Dedifferentiated amniotic fluid mesenchymal stem cell (primary cell): ENCODE data around the gene C10orf90.
"Not testable (repeated sequence)": the region's sequence is repeated elsewhere in the genome, so short reads cannot be mapped to it uniquely, and the experiment has no call there.

ENCODE experiments used
- DNase-seq: peaks from one replicate; pipeline ENCODE4 v3.0.0-alpha.2; 2016; ENCODE audit errors: extremely low spot score

Gene C10orf90

DNA sequence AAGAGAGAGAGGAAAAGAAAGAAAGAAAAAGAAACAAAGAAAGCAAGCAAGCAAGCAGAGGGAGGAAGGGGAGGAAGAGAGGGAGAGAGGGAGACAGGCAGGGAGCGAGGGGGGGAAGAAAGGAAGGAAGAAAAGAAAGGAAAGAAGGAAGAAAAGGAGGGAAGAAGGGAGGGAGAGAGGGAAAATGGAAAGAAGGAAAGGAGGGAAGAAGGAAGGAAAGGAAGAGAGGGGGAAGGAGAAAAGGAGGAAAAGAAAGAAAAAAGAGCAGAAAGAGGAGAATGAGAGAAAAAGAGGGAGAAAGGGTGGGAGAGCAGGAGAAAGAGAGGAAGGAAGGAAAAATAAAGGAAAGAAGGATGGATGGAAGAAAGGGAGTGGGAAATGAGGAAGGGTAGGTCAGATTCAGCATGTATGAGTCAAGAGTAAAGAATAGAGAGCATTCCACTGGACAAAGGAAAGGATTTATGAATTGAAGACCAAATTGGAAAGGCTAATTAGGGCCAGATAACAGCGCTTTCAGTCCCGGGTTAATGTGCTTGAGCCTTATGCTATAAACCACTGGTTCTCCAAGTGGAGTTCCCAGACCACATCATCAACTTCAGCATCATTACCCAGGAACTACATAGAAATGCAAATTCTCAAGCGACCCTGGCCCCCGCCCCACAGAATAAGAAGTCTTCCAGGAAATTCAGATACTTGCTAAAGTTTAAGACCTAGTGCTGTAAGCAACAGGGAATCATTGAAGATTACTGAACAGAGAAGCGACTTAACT, 85.1 kb downstream of the C10orf90 start:
- no peak for DNase-seq

DNA sequence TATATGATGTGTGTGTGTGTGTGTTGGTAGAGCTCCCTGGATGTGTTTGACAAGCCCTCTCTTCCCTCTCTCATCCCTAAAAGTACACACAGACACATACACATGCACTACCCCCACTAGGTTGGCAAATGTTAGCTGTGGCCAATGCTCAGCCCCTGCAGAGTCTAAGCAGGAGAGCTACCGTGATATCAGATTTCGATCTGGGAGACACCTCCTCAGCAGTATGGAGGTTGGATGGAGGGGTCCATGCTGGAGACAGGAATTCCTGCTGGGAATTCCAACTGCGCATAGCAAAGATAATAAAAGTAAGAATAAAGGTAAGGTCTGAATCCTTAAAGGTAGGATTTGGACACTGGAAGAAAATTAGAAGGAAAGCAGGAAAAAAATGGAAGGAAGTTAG, 85.7 kb downstream of the C10orf90 start:
- DNase-seq: no peak

DNA sequence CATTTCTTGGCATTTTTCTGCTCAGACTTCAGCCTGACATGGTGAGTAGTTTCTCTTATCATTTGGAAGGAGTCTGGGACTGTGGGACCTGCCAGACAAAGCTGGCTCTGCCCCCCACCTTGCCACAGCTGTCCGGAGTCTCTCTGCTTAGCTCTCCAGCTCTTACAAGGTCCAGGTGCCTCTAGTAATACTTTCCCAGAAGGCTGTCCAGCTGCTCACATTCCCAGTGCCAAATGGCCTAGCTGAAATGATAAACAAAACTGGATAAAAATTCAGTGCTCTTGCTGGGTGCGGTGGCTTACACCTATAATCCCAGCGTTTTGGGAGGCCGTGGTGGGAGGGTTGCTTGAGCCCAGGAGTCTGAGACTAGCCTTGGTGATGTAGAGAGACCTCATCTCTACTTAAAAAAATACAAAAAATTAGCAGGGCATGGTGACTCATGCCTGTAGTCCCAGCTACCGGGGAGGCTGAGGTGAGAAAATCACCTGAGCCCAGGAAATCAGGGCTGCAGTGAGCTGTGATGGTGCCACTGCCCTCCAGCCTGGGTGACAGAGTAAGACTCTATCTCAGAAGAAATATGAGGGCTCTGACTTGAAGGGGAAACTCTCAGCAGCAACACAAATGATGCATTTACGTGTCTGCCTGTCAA, 86.8 kb downstream of the C10orf90 start:
- DNase-seq: no peak

DNA sequence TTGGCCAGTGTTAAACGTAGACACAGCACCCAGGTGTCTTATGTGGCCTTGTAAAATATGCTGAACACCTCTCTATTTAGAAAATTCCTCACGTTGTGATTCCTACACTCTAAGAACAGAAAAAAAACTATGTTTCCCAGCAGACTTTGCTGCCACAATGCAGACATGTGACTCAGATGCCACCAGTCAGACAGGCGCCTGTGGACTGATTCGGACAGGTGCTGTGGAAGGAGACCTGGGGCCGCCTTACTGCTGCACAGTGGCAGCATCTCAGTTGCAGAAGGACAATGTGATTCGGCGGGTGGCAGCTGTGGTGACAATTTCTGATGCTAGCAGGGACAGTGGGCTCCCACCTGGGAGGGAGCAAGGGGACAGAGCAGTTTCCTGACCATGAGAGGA, 88.8 kb downstream of the C10orf90 start:
- no peak for DNase-seq

DNA sequence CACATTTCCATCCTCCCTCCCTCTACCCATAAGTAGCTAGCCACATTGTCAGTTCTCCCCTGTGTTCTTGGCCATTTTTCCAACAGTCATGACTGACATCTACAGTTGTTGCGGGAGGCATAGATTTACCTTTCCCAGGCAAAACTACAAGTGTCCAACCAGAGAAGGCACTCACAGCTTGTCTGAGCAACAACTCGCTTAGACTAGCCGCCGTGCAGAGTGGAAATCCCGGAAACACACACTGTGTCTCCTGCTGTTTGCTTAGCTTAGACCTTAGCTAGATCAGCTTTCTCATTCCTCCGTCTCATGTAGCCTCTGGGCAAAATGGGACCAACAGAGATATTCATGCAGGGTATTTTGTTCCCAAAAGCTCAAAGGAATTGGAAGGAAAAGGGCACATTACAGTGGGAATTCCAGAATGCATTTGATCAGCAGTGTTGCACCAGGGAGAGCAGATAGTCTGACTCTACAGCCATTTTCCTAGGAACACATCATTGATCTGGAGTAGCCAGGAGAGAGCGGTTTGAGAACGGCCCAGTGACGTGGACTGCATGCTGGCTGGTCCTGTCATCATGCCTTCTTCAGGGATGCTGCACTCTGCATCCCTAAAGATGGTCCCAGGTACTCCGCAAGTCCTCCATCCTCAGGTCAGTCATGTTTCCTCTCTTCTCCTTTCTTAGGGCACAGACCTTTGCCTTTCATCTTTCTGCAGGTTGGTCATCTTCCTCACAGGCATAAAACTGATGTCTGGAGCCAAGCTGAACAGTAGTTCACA, 89.4 kb downstream of the C10orf90 start:
- no peak for DNase-seq

DNA sequence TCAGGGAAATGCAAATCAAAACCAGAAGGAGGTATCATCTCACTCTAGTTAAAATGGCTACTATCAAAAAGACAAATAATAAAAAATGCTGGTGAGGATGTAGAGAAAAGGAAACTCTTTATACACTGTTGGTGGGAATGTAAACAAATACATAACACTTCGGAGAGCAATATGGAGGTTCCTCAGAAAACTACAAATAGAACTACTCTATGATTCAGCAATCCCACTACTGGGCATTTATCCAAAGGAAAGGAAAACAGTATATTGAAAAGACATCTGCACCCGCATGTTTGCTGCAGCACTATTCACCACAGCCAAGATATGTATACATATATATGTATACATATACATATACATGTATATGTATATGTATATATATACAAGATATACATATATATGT, 94.2 kb downstream of the C10orf90 start:
- DNase-seq: no peak

DNA sequence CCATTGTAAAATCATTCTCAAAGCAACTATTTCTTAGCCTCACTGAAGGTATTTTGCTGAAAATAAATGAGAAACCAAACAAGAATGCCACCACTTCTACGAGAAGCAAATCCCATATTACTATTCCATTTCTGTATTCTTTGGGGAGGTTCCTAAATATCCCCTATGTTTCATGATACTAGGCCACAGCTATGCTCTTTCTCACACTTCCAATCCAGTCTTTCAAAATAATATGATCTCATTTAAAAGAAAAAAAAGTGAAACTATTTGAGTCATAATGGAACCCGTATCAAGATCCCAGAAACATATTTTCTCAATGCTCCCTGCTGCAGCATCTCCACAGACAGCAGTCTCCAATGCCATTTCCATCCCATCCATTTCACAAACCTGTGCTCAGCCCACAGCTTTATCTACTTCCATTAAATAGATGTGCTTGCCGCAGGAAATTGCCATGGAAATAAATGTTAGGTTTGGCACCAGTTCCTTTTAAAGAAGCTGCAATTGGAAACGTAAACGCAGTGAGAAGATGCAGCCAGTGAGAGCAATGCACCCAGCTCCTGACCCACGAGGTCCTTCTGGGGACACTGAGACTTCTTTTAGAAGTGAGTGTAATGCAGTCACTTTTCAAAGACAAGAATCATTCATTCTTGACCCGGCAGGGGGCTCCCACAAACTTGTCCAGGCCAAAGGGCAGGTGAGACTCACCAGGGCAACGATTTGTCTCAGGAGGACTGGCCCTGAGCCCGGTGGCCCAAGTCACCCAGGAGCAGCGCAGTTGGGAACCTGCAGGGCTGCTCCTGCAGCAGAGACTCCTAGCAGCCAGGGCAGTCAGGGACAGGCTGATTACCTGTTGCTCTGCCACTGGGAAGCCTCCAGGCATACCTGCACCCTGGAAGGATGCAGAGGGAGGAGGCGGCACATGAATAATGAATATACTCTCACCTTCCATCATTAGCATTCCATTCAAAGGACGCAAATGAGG, 99.6 kb downstream of the C10orf90 start:
- no peak for DNase-seq

DNA sequence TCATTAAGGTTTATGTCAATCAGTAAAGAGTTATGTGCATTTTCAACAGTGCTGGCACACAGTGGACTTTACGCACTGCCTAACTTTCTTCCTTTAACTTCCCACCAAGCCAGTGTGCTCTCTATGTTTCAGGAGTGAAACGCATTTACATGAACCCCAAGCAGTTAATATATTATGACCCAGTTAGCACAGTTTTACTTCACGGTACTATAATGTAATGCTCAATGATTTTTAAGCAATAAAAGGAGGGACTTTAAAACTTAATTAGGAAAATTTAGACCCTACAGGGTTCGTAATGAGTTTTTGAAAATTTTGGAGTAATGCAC, 100.3 kb downstream of the C10orf90 start:
- DNase-seq: no peak

DNA sequence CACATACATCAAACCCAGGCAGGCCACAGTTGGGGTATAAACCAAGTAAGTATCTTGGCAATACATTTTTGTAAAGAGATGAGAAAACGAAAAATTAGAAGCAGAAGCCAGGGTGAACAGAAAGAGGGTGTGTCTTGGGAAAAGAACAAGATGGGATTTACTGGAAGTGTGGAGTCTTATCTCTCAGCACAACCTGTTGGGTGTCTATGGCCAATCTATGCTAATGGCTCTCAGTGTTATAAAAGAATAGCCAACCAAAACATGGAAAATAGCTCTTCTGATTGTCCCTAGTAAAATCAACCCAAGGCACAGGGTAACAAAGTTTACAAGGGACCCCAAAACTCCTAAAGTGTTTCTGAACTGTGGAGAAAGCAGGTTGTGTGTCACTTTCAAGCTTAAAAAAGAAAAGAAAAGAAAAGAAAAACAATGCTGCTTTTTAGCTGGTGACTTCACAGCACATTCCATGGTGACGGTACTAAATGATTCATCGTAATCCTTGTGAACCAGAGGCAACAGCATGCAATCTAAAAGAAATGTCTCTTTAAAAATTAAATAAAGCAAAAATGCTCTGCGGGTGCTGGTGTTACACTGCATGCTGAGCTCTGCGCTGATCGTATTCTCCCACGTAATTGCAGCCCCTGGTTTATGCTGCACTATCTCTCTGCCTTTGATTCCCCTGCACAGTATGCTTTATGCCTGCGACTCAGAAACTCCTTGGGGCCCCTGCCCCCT, 100.8 kb downstream of the C10orf90 start:
- peak; percentile 93 for DNase-seq

DNA sequence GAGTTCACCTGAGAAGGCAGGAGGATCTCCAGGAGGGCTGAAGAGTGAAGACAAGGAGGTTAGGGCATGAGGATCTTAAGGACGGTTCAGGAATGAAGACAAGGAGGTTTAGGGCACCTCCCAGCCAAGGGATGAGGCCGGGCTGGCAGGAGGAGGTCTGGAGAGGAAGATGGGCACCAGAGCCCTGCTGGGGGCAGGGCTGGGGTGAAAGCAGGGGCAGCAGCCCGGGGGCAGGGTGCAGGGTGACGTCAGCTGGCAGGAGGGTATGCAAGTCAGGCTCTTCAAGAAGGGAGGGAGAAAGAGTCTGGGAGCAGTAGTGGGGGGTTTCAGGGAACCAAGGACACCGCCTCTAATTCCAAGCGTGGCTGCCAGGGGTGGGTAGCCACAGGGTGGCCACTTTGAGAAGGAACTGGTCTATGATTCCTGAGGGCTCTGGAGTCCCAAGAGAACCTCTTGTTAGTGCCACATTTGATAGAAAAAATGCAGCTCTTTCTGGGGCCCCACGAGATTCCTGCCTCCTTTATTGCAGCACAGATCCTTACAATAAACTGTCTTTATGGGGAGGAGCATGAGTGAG, 101.6 kb downstream of the C10orf90 start:
- no peak for DNase-seq

DNA sequence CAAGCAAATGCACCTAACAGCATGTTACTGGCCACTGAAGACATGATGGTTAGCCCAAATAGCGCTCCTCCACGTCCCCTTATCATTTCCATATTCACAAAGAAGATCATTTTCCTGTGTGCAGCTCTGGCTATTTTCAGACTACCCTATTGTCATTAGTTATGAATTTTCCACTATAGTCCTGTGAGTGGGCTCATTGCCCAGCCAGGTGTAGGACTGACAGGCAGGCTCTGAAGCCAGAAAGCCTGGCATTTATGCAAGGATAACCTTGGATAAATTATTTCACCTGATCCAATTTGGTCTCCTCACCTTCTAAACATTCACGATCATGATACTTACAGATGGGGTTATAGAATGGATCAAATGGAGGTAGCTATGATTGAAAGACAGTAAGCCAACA, 104.6 kb downstream of the C10orf90 start:
- DNase-seq: no peak

DNA sequence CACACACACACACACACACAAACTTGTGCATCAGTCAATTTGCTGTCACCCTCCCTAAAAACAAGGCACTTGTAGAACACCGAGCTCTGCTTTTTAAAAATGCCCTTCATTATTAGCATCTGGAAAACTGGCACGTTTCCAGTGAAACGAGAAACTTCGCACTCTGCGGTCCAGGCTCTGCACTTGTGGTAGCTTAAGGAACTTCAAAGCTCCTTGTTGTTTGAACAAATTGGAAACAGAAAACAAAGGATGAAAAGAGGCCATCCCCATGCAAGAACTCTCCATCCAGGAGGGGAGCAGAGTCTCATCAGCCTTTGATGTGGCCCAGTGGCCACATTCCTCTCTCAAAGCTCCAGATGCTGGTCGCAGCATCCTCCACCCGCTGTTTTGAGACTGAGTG, 105.1 kb downstream of the C10orf90 start:
- DNase-seq: no peak

DNA sequence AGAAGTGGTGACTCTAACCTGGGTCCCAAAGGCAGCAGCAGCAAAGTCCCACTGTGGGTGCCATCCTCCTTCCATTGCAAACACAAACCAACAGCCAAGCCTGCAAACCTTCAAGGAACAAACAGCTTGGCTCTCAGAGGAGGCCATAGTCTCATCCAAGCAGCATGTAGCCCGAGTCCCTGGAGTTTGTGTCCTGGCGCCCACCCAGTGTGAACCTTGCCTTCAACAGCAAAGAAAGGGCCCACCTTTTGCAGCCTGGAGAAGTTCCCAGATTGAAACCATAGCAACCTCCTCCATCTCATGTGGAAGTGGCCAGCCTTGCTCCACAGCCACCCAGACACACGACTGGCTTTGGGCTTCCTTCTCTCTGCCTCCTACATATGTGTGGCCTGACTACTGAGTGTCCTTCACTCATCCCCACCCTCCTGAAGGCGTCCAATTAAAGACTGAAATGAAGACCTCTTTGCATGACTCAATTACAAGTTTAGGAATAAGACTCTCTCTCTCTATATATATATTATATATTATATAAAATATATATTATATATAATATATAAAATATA, 106.1 kb downstream of the C10orf90 start:
- DNase-seq: no peak

DNA sequence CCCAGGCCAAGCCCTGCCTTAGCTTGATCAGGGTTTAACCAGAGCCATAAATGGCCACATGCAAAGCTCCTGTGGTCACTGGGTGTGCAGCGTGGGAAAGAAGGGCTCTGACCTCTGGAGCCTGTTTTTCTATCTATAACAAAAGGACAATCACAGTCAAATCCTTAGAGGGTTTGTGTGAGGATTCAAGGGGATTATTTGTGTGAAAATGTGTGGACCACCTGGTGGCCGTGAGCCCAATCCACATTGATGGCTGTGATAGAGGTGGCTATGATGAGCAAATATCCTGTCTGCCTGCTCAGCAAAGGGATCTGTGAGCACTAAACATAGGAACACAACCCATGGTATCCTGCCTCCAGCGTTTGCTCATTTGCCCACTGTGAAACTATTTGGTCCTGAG, 107.1 kb downstream of the C10orf90 start:
- no peak for DNase-seq

DNA sequence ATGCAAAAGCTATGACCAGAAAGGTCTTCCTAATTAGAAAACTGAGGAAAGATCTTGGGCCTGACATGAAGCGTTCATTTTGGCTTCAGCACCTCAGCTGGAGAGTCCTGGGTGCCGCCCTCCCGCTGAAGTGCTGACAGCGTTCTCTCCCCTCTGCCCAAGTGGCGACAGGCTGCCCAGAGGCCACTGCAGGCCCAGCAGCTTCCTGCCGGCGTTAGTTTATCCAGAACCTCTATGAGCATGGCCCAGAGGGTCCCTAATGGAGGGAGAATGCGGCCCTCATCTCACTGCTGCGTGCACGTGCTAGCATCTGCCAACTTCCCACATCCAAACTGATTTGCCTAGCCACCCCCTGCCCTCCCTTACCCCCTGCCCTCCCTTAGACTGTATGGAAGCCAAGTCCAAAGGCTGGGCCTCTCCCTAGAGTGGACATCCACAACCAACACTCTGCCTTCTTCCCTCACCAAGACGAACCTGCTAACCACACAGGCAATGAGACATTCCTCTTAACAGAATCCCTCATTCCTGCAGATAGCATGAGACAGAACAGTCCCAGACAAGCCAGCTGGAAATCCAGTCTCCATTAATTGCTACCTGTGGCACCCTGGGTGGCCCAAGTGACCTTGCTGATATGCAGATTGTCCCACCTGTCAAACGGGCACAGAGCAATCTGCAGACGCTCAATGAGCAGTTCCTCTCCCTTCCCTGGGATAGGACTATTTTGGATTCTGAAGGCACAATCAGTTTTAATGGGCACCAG, 108.4 kb downstream of the C10orf90 start:
- no peak for DNase-seq

DNA sequence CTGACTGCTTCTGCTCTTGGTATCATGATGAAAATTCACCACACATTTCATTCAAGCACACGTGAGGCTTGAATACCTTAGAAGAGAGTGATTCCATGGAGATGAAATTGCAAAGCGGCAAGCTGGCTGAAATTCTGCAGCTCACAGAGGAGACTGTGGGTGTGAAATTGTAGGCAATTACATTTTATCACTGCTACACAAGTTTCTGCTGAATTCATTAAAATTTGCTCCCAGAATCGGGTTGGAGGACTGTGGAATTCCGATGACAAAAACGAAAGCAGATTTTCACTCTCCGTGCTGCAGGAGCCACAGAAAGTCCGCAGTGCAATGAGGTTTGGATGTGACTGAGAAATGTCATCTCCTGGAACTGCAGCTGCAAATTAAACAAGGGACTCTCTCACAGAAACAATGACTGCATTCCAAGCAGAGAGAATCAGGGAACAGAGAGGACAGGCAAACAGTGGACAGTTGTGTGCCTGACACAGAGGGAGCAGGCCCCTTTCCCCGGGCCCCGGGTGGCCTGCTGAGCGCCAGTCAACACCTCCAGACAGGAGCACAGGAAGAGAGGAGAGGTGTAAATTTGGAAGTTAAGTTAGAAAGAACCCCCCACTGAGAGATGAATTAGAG, 109.1 kb downstream of the C10orf90 start:
- no peak for DNase-seq

DNA sequence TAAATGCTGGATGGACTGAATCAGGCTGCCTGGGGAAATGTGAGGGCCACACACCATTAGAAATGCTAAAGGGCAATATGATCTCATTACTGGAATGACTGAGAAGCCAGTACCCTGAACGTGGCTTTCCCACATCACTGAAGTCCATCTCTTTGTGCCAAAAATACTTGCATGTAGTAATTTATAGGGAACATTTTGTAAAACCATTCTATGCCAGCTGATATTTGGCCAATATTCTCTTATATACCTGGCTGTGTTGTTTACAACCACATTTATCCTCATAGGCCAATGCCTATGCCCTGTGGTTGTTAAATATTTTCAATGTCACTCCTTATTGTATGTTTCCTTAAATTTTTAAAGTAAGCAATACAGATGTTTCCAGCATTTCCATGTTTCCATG, 111.6 kb downstream of the C10orf90 start:
- no peak for DNase-seq

DNA sequence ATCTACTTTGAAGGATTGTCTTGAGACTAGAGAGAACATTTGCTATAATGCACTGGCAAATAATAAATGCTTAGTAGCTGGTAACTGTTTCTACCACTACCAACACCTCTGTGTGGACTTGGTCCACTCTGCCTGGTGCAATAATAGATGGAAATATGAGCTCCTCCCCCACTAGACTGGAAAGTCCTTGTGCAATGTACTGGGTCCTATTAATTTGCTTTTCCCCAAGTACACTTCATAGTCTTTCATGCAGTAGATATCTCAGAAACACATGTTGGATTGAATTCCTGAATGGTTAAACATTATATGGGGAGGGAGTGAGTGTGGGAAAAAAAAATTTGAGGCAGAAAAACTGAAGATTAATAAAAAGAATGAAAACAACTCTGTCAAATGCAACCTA, 119.3 kb downstream of the C10orf90 start:
- DNase-seq: no peak

DNA sequence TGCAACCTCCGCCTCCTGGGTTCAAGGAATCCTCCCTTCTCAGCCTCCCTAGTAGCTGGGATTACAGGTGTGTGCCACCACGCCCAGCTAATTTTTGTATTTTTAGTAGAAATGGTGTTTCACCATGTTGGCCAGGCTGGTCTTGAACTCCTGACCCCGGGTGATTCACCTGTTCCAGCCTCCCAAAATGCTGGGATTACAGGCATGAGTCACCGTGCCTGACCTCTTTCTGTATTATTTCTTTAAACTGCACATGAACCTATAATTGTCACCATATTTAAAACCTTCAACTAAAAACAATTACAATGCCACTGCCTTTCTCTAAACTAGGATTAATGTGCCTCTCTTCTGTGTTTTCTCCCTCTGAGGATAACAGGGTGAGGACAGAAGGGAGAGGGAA, 119.9 kb downstream of the C10orf90 start:
- not testable (repeated sequence) for DNase-seq
